Pons (tissue), 1 donor: ENCODE results near the gene PLXNA2.

Experiments
- DNase-seq: peaks from one replicate; pipeline ENCODE4 v3.0.0-alpha.2; 2016; ENCODE audit warnings: low spot score

Gene PLXNA2

DNA sequence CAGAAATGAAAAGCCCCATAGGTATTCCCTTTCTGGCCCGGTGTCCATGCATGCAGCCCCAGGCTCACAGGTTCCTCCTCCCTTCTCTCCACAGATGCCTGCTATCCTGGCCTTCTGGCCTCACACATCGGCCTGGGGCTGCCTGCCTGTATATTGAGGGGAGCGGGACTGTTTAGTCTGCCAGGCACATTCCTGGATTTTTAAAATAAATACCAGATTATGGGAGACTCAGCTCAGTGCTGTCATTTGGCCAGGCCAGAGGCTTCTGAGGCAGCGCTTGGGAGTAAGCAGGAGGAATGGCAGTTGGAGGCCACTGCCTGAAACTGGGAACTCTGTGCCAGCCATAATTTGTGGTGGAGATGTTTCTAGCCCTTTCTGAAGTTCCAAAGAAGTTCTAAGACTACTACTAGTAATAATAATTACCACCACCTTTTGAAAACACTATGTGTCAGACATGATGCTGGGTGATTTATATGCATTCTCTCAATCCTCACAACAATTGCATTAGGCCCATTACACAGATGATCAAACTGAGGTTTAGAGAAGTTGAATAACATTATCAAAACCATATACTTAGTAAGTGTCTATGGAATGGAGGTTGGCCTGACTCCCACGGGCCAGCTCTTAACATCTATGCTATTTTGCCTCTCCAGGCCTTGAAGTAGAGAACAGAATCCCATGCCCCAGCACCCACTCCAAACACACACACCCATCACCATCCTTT, 107.6 kb downstream of the PLXNA2 start:
- DNase-seq, result no peak

DNA sequence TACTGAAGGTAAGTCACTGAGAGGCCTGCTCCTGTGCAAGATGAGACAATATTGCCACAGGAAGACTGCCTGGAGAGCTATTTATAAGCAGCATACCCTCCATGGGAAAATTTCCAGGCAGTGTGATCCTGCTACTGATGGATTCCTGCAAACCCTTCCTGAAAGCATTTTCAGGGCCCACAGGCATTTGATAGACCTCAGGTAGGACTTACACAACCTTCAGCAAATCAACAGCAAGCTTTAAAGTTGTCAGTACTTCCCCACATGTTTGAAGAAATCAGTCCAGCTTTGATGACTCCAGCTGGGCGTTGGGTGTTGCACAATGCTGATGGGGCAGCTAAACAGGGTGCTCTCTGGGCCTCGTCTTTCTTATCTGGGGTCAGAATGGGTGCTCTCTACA, 108.8 kb downstream of the PLXNA2 start:
- no peak for DNase-seq

DNA sequence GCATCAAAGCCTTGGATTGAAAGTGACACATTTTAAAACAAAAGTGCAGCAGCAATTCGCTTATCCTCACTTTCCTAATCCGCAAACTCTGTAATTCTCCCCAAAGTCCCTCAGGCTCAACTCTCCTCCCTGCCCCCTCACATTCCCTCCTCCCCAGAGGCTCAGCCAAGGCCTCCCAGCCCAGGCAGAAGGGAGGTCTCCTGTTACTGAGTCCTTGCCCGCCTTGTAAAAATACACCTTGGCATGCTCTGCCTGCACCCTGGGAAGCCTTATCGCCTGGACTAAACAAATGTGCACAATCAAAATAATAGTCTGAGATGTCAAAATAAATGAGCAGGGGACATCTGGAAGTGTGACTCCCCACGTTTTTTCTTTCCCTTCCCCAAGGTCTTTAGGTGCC, 109.7 kb downstream of the PLXNA2 start:
- no peak for DNase-seq

DNA sequence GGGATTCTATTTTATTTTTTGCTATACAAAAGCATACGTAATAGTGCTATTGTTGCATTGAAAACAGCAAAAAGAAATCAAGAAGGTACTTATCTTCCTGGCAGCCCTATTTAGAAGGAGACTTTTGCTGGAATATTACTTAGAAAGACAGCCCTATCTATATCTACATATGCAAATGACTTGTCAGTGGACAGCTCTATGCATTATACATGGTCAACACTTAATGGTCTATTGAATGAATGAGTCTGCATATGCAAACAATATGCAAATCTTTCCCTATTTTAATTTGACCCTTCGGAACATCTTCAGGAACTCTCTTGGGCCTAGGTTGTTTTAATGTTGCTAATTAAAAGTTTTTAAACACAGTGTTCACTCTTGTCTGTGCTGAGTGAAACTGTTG, 110.8 kb downstream of the PLXNA2 start:
- no peak for DNase-seq

DNA sequence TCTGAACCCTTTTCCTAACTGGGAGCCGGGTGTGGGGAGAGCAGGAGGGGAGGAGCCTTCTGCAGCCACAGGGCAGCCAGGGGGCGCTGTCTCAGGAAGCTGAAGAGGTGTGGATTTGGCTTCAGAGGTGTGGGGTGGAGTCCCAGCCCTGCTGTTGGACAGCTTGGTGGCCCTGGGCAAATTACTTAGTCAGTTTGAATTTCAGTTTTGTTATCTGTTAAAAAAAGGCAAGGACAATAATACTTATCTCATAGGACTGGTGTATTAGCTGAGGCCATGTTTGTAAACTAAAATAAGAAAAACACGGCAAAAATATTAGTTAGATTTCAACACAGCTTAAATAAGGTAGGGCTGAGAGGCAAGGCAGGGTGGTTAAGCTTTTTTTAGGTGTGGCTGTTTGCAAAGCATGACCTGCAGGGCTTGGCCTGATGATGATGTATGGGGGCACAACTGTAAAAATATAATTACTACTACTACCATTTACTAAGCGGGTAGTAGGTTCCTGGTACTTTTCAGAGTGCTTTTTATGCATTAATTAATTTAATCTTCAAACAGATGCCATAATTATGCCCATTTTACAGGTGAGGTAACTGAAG, 111.8 kb downstream of the PLXNA2 start:
- DNase-seq, result no peak

DNA sequence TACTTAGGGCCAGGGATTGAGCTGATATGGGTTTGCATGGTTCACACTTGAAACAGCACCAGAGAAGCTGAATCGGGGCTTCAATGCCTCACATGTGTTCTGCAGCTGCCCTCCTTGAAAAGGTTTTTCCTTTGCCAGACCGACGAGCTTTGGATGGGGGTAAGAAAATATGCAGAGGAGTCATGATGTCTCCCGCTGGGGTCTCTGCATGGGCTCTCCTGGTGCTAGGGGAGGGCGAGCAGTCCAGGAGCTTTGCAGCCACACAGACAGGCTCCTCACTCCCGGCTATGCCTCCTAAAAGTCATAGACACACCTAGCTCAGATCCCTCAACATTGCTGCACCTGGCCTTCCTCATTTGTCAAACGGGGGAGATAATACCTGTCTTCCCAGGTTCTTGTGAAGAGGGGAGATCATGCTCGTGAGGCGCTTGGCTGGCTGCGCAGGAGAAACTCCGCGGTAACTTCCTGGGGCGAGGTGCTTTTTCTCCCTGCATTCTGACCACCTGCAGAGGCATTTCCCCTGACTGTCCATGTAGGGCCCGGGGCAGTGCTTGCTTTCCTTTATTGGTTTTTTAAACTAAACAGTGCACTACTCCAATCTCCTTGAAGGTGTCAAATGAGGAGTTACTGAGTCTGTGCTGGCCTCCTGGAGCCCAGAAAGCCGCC, 112.4 kb downstream of the PLXNA2 start:
- no peak for DNase-seq

DNA sequence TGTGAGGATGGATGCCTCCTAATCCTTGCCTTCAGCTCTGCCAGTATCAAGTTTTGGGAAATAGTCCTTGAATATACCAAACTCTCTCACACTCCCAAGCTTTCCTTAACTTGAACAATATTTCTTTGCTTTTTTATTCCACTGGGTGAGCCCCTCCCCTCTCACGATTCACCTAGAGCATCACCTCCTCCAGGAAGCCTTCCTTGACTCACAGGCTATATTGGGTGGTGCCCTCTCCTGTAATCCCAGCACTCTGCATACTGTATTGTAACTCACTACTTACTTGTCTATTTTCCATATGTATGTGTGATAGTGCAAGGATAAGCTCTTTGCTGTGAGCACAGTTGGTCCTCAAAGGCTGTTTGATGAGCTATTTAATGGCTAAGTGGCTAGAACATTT, 114.7 kb downstream of the PLXNA2 start:
- no peak for DNase-seq

DNA sequence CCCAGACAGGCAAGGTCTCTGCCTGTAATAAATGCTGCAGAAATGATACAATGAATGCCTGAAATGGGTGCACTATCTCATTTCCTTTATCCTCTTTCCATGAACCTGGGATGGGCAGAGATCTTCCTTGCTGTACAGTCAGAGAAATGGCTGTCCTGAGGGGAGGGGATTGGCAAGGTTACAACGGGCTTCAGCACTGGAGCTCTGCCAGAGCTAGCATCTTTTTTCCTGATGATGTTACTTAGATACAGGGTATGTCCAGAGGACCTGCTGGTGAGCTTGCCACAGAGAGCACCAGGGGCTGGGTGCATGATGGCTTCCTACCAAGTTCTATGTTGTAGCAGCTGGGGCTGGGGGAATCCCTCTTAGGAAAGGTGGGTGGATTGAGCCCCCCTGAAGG, 115.1 kb downstream of the PLXNA2 start:
- DNase-seq, result no peak

DNA sequence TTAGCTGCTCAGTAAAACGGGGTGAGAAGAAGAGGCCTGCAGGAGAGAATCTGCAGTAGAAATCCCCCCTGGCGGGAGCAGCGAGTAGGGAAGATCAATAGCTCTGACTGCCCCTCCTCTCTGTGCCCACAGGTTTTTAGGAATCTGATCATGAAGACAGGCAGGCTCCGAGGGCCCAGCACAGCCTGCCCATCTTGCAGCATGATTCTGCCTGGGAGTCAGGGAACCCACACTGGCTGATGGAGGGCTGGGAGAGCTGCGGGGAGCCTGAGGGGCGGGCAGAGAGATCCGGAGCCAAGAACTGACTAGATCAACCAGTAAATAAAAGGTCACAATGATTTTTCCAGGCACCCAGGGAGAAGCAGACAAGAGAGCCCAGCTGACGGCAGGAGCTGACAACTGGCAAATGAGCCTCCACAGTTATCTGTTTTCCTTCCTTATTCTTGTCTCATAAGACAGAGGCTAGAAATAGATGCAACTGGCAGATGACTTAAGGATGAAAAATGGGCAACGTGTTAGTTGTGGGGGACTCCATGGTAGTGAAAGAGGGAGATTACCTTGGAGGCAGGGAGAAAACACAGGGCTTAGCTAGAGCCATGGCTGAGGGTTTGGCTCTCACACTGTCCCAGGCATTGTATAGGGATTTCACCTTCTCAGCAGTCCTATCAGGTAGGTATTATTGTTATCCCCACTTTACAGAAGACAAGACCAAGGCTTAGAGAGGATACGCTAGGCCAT, 116.2 kb downstream of the PLXNA2 start:
- DNase-seq, result no peak

DNA sequence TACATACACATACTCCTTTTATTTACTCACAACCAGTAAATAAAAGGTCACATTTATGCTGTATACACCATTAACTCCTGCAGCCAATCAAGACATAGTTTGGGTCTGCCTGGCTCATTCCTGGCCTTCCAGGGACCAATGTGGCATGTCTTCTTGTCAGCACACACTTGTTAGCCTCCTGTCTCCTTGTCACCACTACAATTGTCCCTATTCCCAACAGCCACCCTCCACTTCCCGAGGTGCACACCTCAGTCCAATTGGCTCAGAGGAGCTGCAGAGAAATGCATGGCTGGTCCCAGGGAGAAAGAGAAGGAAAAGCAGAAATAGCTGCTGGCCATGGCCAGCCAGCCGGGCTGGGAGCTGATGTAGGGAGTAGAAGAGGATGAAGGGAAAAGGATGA, 116.9 kb downstream of the PLXNA2 start:
- no peak for DNase-seq

DNA sequence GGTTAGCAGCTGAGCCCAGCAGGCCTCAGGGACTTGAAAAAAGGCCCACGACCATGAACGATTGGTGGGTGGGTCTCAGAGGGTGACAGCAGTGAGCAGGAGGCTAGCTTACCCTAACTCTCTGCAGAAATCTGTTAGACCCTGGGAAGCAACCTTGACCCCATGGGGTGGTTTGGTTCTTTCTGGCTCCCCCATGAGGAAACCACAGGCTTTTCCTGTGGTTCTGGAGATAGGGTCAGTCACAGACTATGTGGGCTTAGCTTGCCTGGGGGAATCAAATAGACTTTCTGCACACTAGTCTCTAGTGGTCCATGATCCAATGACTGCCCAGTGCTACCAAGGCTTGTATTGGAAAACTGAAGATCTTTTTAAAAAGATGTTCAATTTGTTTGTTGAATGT, 118.1 kb downstream of the PLXNA2 start:
- DNase-seq, result no peak

DNA sequence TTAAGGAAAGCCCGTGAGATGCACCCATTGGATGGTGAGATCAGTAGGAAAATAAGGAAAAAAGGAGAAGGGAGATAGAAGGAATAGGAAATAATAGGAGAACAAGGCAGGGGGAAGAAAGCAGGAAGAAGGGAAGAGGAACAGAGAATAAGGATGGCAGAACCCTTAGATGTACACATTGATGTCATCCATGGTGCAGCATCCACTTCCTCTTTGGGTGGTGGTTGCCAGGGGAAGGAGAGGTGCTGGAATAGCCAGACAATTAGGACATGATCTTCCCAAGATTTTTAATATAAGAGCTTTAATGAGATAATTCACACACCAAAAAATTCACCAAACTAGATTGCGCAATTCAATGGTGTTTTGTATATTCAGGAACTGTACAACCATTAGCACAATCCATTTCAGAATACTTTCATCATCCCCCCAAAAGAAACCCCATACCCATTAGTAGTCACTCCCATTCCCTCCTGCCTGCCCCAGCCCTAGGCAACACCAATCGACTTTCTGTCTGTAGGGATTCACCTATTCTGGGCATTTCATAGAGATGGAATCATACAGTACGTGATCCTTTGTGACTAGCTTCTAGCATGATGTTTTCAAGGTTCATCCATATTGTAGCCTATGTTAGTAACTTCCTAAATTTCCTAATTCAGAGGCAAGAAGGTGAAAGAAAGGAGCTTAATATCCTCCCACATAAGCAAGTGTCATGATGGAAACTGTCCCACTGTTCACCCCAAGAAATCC, 121.4 kb downstream of the PLXNA2 start:
- DNase-seq, result no peak

DNA sequence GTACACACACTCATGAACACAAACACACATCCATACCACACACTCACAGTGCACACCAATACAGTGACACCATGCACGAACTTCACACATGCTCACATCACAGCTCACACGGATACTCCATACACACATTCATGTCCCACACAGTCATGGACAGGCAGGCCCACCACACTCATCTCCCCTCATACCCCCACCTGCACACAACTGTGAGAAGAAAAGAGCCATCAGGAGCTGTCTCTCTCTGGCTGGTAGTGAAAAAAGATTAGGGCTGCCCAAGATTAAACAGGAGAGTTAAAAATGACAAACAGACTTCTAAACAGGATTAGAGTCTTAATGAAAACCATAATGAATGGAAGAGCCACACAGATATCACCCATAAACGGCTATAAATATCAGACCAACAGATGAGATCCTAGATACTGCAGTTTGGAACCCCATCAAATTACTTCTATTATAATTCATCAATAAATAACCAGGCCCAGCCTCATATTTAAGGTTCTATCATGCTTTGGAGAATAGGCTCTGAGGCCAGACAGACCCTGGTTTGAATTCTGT, 122.3 kb downstream of the PLXNA2 start:
- DNase-seq, result no peak

DNA sequence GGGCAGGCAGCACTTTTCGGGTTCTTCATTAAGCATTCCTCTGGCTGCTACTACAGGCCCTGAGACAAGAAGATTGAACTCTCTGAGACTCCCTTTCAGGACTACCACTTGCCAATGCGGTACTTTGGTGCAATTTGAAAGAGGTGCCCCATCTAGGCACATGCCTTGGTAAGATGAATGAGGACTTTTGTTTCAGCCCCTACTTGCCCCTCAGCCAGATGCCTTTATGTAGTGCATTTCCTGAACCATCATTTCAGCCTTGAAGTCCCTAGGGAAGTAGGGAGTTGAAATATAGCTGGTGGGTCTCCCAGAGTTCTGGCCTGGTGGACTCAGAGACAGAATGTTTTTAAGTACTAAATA, 123.8 kb downstream of the PLXNA2 start:
- no peak for DNase-seq

DNA sequence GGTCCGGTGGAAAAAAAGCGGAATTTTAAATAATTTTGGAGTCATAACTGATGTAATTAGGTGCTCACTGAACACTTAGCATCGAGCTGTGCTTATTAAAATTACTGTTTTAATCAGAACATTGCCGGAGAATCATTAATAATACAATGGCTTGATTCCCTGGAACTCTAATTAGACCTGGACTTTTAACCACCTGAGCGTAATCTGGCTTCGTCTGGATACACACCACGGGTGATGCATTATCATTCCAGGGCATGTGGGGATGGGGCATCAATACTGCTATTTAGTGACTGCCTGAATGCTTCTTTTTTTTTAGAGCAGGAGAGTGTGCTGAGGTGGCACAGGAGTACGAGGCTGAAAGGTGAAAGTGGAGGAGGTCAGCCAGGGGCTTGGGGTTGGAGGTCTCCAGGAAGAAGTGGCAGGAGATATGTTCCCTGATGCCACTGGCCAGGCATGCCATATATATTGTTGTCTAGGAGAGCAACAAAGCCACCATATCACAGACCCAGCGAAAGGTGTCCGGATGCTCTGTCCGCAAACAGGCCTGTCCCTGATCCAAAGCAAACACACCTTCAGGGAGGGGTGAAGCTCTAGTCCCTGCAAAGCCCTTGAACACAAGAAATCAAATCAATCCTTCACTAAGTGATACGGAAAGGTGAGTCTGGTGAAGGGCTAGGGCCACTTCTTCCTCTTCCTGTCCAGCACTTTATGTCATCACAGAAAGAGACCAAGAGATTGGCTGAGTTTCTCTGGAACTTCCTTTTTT, 125.2 kb downstream of the PLXNA2 start:
- no peak for DNase-seq

DNA sequence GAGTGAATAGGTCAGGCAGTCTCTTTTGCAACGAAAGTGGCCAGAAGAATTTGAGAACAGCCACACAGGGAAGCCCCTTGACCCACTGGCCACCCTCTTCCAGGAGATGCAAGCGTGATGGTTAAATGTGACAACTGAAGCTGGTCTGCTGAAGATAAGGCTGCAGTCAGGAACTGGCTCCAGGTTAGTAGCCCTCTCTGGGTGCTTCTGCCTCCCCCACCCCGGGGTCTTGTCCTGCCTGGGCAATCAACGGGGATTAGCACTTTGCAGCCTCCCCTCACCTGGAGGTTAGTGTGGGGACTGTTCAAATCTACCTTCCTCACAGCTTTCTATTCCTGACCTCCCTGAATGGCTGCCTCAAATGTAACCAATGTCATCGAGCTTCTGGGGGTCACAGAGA, 125.9 kb downstream of the PLXNA2 start:
- no peak for DNase-seq

DNA sequence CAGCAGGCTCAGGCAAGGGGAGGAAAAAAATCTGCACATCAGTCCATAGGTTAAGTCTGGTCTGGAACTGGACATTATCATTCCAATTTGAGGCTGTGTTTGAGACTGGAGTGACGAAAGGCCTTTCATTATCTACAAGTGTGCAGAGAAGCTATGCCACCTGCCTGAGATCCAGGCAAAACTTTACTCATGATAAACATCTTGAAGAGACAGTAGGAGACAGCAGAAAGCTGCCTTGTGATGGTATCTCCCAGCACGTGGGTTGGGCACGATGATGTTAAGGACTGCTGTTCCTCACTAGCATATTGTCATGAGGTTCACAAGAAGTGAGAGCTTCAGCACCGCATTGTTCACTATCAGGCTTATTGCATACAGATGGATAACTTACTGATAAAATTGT, 126.4 kb downstream of the PLXNA2 start:
- DNase-seq, result no peak

DNA sequence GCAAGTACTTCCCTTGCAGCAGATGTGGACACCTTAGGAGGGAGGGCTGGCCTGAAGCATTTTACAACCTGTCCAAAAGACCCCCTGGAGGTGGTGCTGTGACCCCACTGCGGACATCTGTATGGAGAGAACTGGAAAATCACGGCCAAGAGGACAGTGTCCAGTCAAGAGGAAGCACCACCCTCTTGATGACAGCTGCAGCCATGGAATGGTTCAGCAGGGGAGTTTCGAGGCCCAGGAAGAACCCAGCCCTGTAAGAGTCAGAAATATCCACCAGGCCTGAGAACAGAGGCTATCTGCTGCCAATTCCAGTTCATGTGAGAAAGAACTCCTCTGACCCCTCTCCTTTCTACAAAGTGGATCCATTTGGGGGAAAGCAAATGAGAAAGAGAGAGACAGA, 126.8 kb downstream of the PLXNA2 start:
- no peak for DNase-seq

DNA sequence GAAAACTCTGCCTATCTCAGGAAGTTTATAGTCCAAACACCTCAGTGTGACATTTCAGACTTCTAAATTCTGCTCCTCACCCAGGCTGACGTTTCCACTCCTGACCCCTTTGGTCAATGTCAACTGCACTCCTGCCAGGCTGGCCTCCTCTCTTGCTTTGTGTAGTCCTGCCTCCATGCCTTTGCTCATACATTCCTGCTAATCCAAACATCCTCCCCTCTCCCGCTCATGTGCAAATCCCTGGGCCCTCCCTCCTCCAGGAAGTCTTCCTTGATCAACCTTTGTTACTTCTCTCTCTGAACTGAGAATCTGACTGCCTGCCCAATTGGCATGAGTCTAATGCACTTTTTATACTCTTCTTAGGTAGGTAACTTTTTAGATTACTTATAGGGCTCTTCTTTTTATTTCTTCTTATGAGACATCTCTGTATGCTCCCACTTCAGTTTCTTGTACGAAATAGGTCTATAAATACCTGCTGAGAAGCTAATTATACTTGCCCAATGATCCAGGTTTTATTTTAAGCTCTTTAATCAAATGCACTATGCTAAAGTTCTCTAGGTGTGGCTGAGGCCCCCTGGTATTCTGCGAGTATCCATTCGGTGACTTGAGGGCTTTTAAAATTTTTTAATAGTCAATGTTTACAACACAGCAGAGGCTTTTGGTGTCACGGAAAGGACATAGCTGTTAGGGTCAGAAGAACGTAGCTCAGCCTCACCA, 128.1 kb downstream of the PLXNA2 start:
- no peak for DNase-seq

DNA sequence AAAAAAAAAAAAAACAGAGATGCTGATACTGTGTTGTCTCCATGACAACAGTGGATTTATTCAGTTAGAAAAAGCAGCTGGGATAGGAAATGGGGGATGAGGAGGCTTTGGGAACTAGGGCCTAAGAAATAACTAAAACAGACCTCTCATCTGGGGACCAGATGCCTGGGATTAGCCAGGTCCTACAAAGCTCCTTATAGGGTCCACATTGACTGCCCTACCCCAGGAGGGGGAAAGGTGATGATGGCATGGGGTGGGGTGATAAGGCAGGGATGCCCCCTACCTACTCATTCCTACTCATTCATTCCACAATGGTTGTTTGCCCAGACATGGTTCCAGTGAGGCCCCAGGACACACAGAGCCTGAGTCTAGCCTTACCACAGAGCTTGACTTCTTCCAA, 131.2 kb downstream of the PLXNA2 start:
- no peak for DNase-seq

DNA sequence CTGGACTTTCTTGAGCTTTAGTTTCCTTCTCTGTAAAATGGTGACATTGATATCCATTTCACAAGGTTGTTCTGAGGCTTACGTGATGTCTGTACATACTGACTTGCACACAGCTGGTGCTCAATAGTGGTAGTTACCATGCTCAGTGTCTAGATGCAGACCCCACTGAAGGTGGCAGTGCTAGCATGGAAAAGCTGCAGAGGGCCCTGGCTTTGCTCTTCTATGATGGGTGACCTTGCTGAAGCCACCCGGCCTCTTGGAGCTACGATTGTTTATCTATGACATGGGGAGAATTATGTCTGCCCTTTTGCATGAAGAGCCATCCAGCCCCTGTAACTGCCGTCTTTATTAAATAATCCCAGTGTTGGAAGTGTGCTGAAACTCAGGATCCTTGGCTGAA, 131.8 kb downstream of the PLXNA2 start:
- no peak for DNase-seq
